AG09309 (cell line): ENCODE data around the gene TFCP2L1.

ENCODE experiments used
- DNase-seq: peaks from one replicate; pipeline ENCODE4 v3.0.0-alpha.2; 2010; ENCODE audit warnings: low read depth
- H3K4me3 ChIP-seq: 2 replicates; pipeline ENCODE4 v1.5.1; 2011; ENCODE audit warnings: mild to moderate bottlenecking, low read depth, low read length, moderate library complexity; ENCODE audit not compliant: control insufficient read depth
- TF ChIP-seq, protein P1 (sequence below): IDR thresholded peaks from 2 replicates; pipeline ENCODE4 v1.5.1; 2011; ENCODE audit warnings: mild to moderate bottlenecking, low read depth, low read length, inconsistent platforms; ENCODE audit not compliant: insufficient read depth, control insufficient read depth; ENCODE audit errors: missing control alignments

TFCP2L1 gene

DNA sequence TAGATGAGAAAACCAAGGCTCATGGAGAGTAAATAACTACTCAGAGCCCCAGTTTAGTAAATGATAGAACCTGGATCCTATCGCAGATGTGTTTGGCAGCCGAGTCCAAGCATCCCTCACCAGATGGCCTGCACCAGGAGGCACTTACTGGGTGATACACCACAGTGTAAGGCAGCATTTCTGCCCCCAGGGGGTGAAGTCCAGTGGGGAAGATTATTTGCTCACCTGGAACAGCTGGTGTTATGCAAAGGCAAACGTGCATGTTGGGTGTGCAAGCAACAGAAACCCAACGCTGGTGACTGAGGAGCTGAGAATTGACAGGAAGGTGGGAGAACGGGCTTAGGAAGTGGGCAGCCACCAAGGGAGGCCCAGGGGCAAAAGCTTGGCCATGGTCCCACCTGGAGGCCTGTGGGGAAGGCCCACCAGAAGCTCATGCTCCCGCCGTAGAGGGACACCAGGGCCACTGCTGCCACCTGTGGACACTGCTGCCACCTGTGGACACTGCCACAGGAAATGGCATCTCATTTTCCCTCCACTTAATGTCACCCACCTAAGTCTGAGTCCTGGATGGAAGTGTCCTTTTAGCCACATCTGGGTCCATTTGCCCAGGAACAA, 100.6 kb downstream of the TFCP2L1 start:
- H3K4me3 ChIP-seq: no peak overlapping the region
- TF ChIP-seq, protein P1, sequence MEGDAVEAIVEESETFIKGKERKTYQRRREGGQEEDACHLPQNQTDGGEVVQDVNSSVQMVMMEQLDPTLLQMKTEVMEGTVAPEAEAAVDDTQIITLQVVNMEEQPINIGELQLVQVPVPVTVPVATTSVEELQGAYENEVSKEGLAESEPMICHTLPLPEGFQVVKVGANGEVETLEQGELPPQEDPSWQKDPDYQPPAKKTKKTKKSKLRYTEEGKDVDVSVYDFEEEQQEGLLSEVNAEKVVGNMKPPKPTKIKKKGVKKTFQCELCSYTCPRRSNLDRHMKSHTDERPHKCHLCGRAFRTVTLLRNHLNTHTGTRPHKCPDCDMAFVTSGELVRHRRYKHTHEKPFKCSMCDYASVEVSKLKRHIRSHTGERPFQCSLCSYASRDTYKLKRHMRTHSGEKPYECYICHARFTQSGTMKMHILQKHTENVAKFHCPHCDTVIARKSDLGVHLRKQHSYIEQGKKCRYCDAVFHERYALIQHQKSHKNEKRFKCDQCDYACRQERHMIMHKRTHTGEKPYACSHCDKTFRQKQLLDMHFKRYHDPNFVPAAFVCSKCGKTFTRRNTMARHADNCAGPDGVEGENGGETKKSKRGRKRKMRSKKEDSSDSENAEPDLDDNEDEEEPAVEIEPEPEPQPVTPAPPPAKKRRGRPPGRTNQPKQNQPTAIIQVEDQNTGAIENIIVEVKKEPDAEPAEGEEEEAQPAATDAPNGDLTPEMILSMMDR: no peak
- no peak for DNase-seq

DNA sequence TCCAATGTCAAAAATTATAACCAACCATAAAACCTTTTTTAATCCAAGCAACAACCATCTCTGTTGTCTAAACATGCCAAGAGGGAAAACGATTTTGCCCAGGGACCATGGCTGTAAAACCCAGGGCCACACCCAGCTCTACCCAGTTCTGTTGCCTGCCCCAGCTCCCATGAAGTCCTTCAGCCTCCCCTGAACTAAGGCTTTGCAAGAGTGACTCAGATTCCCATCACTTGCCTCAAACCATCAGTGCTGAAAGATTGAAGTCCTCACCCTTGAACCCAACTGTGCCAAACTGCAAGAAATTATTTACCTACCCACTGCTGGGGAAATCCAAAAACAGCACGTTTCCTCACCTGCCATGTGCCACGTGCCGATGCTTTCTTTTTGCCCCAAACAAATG, 102.5 kb downstream of the TFCP2L1 start:
- TF ChIP-seq, protein P1: no peak
- no peak overlapping the region for H3K4me3 ChIP-seq
- DNase-seq: no peak

DNA sequence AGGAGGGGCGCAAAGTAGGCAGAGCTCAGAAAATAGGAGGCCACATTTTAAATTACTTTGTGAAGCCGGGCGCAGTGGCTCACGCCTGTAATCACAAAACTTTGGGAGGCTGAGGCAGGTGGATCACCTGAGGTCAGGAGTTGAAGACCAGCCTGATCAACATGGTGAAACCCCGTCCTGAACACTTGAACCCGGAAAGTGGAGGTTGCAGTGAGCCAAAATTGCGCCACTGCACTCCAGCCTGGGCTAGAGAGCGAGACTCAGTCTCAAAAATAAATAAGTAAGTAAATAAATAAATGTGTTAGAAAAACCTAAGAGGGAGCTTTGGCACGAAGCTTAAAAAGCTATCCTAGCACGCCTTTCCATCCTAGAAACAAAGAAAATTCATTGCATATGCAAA, 105.5 kb downstream of the TFCP2L1 start:
- no peak for DNase-seq

DNA sequence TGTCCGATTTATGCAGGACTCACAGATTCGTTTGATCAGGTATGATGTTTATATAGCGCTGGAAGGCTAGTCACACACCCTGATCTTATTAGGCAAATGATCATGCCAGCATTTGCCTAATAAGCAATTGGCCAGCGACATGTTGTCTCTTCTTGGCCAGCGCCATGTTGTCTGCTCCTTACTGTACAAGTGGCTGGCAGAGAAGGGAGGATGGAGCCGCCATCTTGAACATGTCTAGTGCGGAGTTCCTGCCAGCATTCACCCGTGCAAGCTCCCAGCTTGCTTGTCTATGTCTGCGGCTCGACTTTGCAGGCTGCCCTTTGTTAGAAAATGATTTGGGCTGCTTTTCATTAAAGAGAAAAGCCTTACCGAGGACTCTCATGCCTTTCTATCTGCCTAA, 106.3 kb downstream of the TFCP2L1 start:
- H3K4me3 ChIP-seq: no peak overlapping the region
- TF ChIP-seq, protein P1: no peak
- no peak for DNase-seq

More for the DNA sequence above, 105.5 kb downstream of the TFCP2L1 start:
- no peak overlapping the region for H3K4me3 ChIP-seq
- TF ChIP-seq, protein P1: no peak

DNA sequence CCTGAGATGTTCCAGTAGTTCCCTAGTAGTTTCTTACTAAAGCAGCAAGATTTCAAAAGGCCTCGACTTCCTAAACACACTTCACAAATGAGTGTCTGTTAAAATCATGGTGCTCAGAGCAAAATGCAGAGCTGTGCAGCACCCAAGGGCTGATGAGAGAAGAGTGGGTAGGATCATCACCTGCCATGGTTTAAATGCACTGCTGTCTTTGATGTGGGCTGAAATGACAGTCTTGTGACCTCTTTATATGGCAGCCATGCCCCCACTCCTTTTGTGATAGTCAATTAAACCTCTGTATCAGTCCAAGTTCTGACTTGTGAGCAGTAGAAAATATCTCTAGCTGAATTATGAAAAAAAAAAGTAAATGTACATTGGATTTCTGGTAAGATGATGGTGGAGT, 107.1 kb downstream of the TFCP2L1 start:
- no peak for DNase-seq
- TF ChIP-seq, protein P1: no peak

DNA sequence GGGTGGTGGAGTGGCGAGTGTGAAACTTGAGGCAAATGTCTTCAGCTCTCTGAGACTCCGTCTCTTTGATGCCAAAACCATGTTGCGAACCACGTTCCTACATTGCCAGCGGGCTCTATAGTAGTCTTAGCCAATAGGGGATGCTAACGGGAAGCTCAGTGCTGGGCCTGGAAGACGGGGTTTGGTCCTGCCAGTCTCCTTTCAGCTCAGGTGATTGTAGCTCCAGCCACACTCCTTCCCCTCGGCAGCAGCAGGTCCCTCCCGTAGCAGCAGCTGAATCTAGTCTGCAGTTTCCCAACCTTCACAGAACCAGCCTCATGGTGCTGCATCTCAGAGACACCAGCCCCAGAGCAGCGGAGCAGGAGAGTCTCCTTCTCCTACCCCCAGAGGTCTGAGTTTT, 109.7 kb downstream of the TFCP2L1 start:
- TF ChIP-seq, protein P1: no peak
- no peak for DNase-seq
- no peak overlapping the region for H3K4me3 ChIP-seq

More for the DNA sequence above, 107.1 kb downstream of the TFCP2L1 start:
- no peak overlapping the region for H3K4me3 ChIP-seq
